HCT116 (cell line): ENCODE measurements around the gene AQP9. TPM values are rescaled to one million over a fixed set of nuclear protein-coding genes. Genes with fewer than 3 reads are reported as not detected.
A peak's percentile ranks its signal among the peaks of the same experiment; 100 is the strongest.

Source experiments
- ATAC-seq: fragments of 200-7000 bp; cut with Tn5 transposase; 2 replicates; pipeline ENCODE4 v1.9.1; 2020; ENCODE audit warnings: mild to moderate bottlenecking, moderate library complexity
- BruUV-seq: library from RNA; stranded (reverse); fragments of 400-500 nt; replicated peaks from 2 replicates; lab custom pipeline; 2021; lab: Mats Ljungman, UMichigan
- CTCF ChIA-PET: fragments of 300-600 bp; sonication (Branson Sonifier 250); formaldehyde crosslinking; loops from one replicate; lab custom pipeline; 2021; ENCODE audit warnings: antibody characterized with exemption; lab: Charles Lee
- POLR2A ChIA-PET: fragments of 300-600, 350-600 bp; sonication (Branson Sonifier 250); formaldehyde crosslinking; loops from one replicate; lab custom pipeline; 2021; ENCODE audit warnings: antibody characterized with exemption; lab: Charles Lee
- RAD21 ChIA-PET, 2 experiments: fragments of 300-600 bp; sonication (Branson Sonifier 250); formaldehyde crosslinking; loops; one replicate each; lab custom pipeline; 2023; ENCODE audit warnings: low total read pairs in 2 of 2; ENCODE audit not compliant: uncharacterized antibody in 2 of 2, unreplicated experiment in 2 of 2, low non-redundant PET in 1 of 2; lab: Charles Lee
- DNase-seq: peaks from one replicate; pipeline ENCODE4 v3.0.0-alpha.2; 2010; ENCODE audit warnings: low read depth, low spot score
- H2AFZ ChIP-seq: fragments of 200-600 bp; shearing (Covaris generic), sonication (generic); 2 replicates; pipeline ENCODE4 v1.6.1; 2017; ENCODE audit warnings: low read depth, mixed run types, mixed read lengths, antibody characterized with exemption, low read length; ENCODE audit not compliant: poor library complexity, severe bottlenecking
- H3K27ac ChIP-seq: 2 replicates; pipeline ENCODE4 v1.5.1; 2012; ENCODE audit warnings: low read depth, low read length
- H3K27me3 ChIP-seq: fragments of 200-600 bp; sonication (generic); 2 replicates; pipeline ENCODE4 v1.6.1; 2016; ENCODE audit warnings: mixed run types, low read length, mixed read lengths; ENCODE audit not compliant: insufficient read depth
- H3K36me3 ChIP-seq, 2 experiments: fragments of 200-500 bp in 1 of 2; fragments of 200-600 bp in 1 of 2; sonication (Bioruptor generic) in 1 of 2; sonication (generic) in 1 of 2; 2 replicates each; pipeline versions ENCODE4 v1.5.1 to v1.6.1; 2014 to 2016; ENCODE audit warnings: low read length in 2 of 2, inconsistent platforms in 1 of 2, mixed read lengths in 1 of 2, mixed run types in 1 of 2; ENCODE audit not compliant: insufficient read depth in 2 of 2, control insufficient read depth in 1 of 2
- H3K4me1 ChIP-seq, 2 experiments: fragments of 200-600 bp in 1 of 2; sonication (generic) in 1 of 2; 2 replicates each; pipeline versions ENCODE4 v1.5.1 to v1.6.1; 2012 to 2017; ENCODE audit warnings: low read length in 2 of 2, inconsistent platforms in 1 of 2, mild to moderate bottlenecking in 1 of 2, mixed read lengths in 1 of 2, mixed run types in 1 of 2, moderate library complexity in 1 of 2; ENCODE audit not compliant: insufficient read depth in 2 of 2, control insufficient read depth in 1 of 2
- H3K4me2 ChIP-seq: fragments of 200-600 bp; sonication (generic); 2 replicates; pipeline ENCODE4 v1.6.1; 2017; ENCODE audit warnings: mixed run types, low read length, mixed read lengths
- H3K4me3 ChIP-seq, 2 experiments: fragments of 200-600 bp in 1 of 2; sonication (generic) in 1 of 2; replicated peaks in 1 of 2; 2 replicates each; pipeline ENCODE4 v1.5.1; 2011 to 2016; ENCODE audit warnings: low read length in 2 of 2, control low read depth in 1 of 2, low read depth in 1 of 2, mild to moderate bottlenecking in 1 of 2, mixed read lengths in 1 of 2, mixed run types in 1 of 2
- H3K79me2 ChIP-seq: fragments of 200-600 bp; sonication (generic); 2 replicates; pipeline ENCODE4 v1.6.1; 2017; ENCODE audit warnings: mild to moderate bottlenecking, mixed run types, low read length, moderate library complexity, mixed read lengths; ENCODE audit not compliant: insufficient read depth
- H3K9ac ChIP-seq: fragments of 200-600 bp; sonication (generic); 2 replicates; pipeline ENCODE4 v1.6.1; 2016; ENCODE audit warnings: low read length, mixed read lengths
- H3K9me2 ChIP-seq: fragments of 200-600 bp; sonication (generic), shearing (Covaris generic); 2 replicates; pipeline ENCODE4 v1.6.1; 2017; ENCODE audit warnings: mixed run types, mild to moderate bottlenecking, moderate library complexity; ENCODE audit not compliant: insufficient read depth
- H3K9me3 ChIP-seq, 2 experiments: fragments of 200-500 bp in 1 of 2; fragments of 200-600 bp in 1 of 2; sonication (Bioruptor generic) in 1 of 2; sonication (generic) in 1 of 2; 2 replicates each; pipeline ENCODE4 v1.6.1; 2014 to 2017; ENCODE audit warnings: low read length in 2 of 2, mixed read lengths in 2 of 2, inconsistent platforms in 1 of 2, low read depth in 1 of 2, mild to moderate bottlenecking in 1 of 2, mixed run types in 1 of 2, moderate library complexity in 1 of 2; ENCODE audit not compliant: control insufficient read depth in 1 of 2, insufficient read depth in 1 of 2
- H4K20me1 ChIP-seq: fragments of 200-600 bp; sonication (generic), shearing (Covaris generic); 2 replicates; pipeline ENCODE4 v1.6.1; 2017; ENCODE audit warnings: mixed run types, mild to moderate bottlenecking, moderate library complexity; ENCODE audit not compliant: insufficient read depth
- EGR1 ChIP-seq: IDR thresholded peaks from 2 replicates; pipeline ENCODE4 v1.6.1; 2012; ENCODE audit warnings: low read depth
- EZH2 ChIP-seq: fragments of 200-600 bp; sonication (generic); IDR thresholded peaks from 2 replicates; pipeline ENCODE4 v1.6.1; 2017; ENCODE audit warnings: antibody characterized with exemption, mixed run types
- EZH2phosphoT487 ChIP-seq: fragments of 200-600 bp; IDR thresholded peaks from 2 replicates; pipeline ENCODE4 v1.6.1; 2018; ENCODE audit warnings: antibody characterized with exemption, borderline replicate concordance
- POLR2A ChIP-seq: IDR thresholded peaks from 2 replicates; pipeline ENCODE4 v1.7.0; 2011; ENCODE audit warnings: borderline replicate concordance; ENCODE audit not compliant: insufficient read depth, insufficient read length; ENCODE audit errors: extremely low read depth
- RAD21 ChIP-seq: IDR thresholded peaks from 2 replicates; pipeline ENCODE4 v1.6.1; 2012; ENCODE audit warnings: low read depth, mild to moderate bottlenecking
- SP1 ChIP-seq: IDR thresholded peaks from 2 replicates; pipeline ENCODE4 v1.6.1; 2012; ENCODE audit warnings: low read depth
- ZNF274 ChIP-seq: fragments of 200-500 bp; sonication (Bioruptor generic); IDR thresholded peaks from 2 replicates; pipeline ENCODE4 v1.6.1; 2014; ENCODE audit warnings: mild to moderate bottlenecking, low read depth, low read length, inconsistent platforms
- intact Hi-C: fragments of 100-400 bp; cut with micrococcal nuclease; formaldehyde crosslinking; loops from 2 replicates; pipeline ENCODE4 v1.10.0; 2022
- total RNA-seq: library from RNA; stranded (reverse); gene quantifications from one replicate; pipeline ENCODE4 v1.2.1, GENCODE V29; 2021; ENCODE audit not compliant: unreplicated experiment
- TF ChIP-seq, protein P1 (sequence below): IDR thresholded peaks from 2 replicates; pipeline ENCODE4 v1.6.1; 2012; ENCODE audit warnings: low read depth
- TF ChIP-seq, protein P2 (sequence below), 3 experiments: fragments of 200-600 bp in 1 of 3; sonication (generic) in 1 of 3; IDR thresholded peaks in 2 of 3; conservative IDR thresholded peaks in 1 of 3; 2 replicates each; pipeline ENCODE4 v1.5.1; 2012 to 2017; ENCODE audit warnings: low read depth in 2 of 3, low read length in 2 of 3, antibody characterized with exemption in 1 of 3, borderline replicate concordance in 1 of 3, control low read depth in 1 of 3, mild to moderate bottlenecking in 1 of 3, mixed read lengths in 1 of 3, mixed run types in 1 of 3, moderate library complexity in 1 of 3; ENCODE audit not compliant: insufficient read depth in 1 of 3

Gene AQP9
- total RNA-seq, 1 experiment from 2014 or later, result 0.12 TPM

DNA sequence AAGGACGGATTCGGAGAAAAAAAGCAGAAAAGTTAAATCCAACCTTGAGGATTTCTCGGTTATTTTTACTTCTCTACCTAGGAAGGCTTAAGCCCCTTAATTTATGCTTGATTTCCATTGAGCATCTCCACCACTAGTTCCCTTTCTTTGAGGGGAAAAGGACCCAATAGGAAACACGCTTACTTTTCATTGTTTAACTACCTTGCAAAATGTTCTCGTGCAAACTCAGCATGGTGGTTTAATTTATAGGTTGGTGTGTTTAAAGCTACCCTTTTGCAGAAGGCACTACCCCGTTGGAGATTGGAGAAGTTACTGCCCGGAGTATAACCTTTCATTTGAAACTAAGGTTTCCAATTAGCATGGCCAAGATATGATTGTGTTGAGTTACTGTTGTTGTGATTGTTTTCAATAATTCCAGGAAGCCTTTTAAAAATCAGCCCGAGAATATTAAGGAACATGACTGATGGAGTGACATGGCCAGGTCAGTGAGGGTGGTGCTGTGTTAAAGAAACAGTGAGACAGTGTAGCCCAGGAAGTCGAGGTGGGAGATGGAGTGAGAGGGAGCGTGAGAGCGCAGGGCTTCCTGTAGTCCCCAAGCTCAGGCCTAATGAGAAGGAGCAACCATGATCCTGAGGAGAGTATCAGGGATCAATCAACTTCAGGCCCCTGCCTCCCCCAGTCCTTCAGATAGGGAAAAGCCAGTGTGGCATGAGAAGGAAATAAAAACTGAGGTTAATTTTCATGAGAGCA lies 76.6 kb downstream of the AQP9 start:
- intact Hi-C loops, result no loop called here
- Histone ChIP-seq H3K9me2 (no peaks in the 10 kb centered on the region; the same call in 1 of the 2 replicates), H2AFZ (no peak overlapping the region), H3K9ac (no peak overlapping the region), H3K36me3 (no peaks in the 10 kb centered on the region), H3K79me2 (no peaks in the 10 kb centered on the region), H3K4me1 (no peaks in the 10 kb centered on the region), H3K4me3 (no peak overlapping the region), H3K4me2 (no peak overlapping the region), H3K9me3 (no peaks in the 10 kb centered on the region), H3K27me3 (no peaks in the 10 kb centered on the region), H4K20me1 (no peaks in the 10 kb centered on the region), H3K27ac (no peak overlapping the region)
- ChIA-PET CTCF (interaction anchor here (0.8 kb wide), 1 partner anchor 13 kb away, joined by 3 read pairs; no protein-coding TSS in a partner anchor), POLR2A (no interaction called here), RAD21 (no interaction called here)
- ATAC-seq (no peak), DNase-seq (no peak)
- no peak for TF ChIP-seq EZH2
- no peak for TF ChIP-seq EZH2phosphoT487
- no TSS peak for BruUV-seq

DNA sequence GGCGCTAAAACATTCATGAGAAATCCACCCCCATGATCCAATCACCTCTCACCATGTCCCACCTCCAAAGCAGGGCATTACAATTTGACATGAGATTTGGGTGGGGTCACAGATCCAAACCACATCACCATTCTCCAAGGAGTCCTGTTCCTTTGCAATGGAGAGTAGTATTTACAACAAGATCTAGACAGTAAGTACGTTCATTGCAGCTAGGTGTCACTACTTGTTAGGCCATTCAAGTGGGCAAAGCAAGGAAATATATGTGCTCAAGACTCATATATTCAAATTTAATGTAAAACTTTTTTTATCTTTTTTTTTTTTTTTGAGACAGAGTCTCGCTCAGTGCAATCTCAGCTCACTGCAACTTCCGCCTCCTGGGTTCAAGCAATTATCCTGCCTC lies 79.3 kb downstream of the AQP9 start:
- no peak for TF ChIP-seq EGR1
- TF ChIP-seq ZNF274, result no peak
- TF ChIP-seq SP1, result no peak
- TF ChIP-seq RAD21, result peak; percentile 40; the same call in 1 of the 2 replicates
- TF ChIP-seq, protein P1, sequence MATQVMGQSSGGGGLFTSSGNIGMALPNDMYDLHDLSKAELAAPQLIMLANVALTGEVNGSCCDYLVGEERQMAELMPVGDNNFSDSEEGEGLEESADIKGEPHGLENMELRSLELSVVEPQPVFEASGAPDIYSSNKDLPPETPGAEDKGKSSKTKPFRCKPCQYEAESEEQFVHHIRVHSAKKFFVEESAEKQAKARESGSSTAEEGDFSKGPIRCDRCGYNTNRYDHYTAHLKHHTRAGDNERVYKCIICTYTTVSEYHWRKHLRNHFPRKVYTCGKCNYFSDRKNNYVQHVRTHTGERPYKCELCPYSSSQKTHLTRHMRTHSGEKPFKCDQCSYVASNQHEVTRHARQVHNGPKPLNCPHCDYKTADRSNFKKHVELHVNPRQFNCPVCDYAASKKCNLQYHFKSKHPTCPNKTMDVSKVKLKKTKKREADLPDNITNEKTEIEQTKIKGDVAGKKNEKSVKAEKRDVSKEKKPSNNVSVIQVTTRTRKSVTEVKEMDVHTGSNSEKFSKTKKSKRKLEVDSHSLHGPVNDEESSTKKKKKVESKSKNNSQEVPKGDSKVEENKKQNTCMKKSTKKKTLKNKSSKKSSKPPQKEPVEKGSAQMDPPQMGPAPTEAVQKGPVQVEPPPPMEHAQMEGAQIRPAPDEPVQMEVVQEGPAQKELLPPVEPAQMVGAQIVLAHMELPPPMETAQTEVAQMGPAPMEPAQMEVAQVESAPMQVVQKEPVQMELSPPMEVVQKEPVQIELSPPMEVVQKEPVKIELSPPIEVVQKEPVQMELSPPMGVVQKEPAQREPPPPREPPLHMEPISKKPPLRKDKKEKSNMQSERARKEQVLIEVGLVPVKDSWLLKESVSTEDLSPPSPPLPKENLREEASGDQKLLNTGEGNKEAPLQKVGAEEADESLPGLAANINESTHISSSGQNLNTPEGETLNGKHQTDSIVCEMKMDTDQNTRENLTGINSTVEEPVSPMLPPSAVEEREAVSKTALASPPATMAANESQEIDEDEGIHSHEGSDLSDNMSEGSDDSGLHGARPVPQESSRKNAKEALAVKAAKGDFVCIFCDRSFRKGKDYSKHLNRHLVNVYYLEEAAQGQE, result no peak
- TF ChIP-seq, protein P2, sequence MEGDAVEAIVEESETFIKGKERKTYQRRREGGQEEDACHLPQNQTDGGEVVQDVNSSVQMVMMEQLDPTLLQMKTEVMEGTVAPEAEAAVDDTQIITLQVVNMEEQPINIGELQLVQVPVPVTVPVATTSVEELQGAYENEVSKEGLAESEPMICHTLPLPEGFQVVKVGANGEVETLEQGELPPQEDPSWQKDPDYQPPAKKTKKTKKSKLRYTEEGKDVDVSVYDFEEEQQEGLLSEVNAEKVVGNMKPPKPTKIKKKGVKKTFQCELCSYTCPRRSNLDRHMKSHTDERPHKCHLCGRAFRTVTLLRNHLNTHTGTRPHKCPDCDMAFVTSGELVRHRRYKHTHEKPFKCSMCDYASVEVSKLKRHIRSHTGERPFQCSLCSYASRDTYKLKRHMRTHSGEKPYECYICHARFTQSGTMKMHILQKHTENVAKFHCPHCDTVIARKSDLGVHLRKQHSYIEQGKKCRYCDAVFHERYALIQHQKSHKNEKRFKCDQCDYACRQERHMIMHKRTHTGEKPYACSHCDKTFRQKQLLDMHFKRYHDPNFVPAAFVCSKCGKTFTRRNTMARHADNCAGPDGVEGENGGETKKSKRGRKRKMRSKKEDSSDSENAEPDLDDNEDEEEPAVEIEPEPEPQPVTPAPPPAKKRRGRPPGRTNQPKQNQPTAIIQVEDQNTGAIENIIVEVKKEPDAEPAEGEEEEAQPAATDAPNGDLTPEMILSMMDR (IDR thresholded peaks at IDR 0.05 in 2 of 3, conservative IDR thresholded peaks at IDR 0.05 in 1 of 3; ENCODE audit: borderline replicate concordance in 1 of 3, insufficient read depth in 1 of 3, low read depth in 2 of 3, low read length in 2 of 3), result peak; percentile 6 to 27 (median 17); a peak in 2 of 6 replicates
- no peak for TF ChIP-seq POLR2A
- Histone ChIP-seq H3K4me2 (no peak overlapping the region), H3K79me2 (no peaks in the 10 kb centered on the region), H3K9ac (no peak overlapping the region), H4K20me1 (no peaks in the 10 kb centered on the region), H3K9me3 (no peaks in the 10 kb centered on the region), H3K27ac (no peak overlapping the region), H2AFZ (no peak overlapping the region), H3K4me3 (no peak overlapping the region), H3K4me1 (no peaks in the 10 kb centered on the region), H3K27me3 (no peaks in the 10 kb centered on the region), H3K9me2 (no peaks in the 10 kb centered on the region; the same call in 1 of the 2 replicates), H3K36me3 (no peaks in the 10 kb centered on the region)
- DNase-seq (peak; percentile 10), ATAC-seq (0 out of 2 replicates have a peak, but pooled peaks have one; percentile 32)
- CTCF ChIA-PET, result no interaction called here
- intact Hi-C loops, result no loop called here
- BruUV-seq, result no TSS peak
- RAD21 ChIA-PET, result no interaction called here
- POLR2A ChIA-PET, result no interaction called here
